Hepatocyte (in vitro differentiated cells): ENCODE measurements around the gene KRTAP9-9.

Source experiments
- CTCF ChIP-seq: fragments of 200-600 bp; sonication (generic); IDR thresholded peaks from 2 replicates; pipeline ENCODE4 v1.5.1; 2016; ENCODE audit warnings: antibody characterized with exemption, mild to moderate bottlenecking; ENCODE audit not compliant: poor library complexity
- EZH2 ChIP-seq: fragments of 200-600 bp; sonication (generic); IDR thresholded peaks from 2 replicates; pipeline ENCODE4 v1.6.1; 2016; ENCODE audit warnings: antibody characterized with exemption, mild to moderate bottlenecking, borderline replicate concordance
- EZH2phosphoT487 ChIP-seq: fragments of 200-600 bp; sonication (generic); IDR thresholded peaks from one replicate; pipeline ENCODE4 v1.6.1; 2018; ENCODE audit warnings: antibody characterized with exemption, mild to moderate bottlenecking, low read depth, moderate library complexity; ENCODE audit not compliant: unreplicated experiment, severe bottlenecking

- TF ChIP-seq CTCF (no peak), EZH2phosphoT487 (no peak), EZH2 (no peak)
Measured at GRCh38 chr17:41256291-41256685, 1.1 kb downstream of the KRTAP9-9 start.
